Activated CD4-positive, alpha-beta T cell treated with anti-CD3 and anti-CD28 coated beads, Interleukin-2, amount 50 U/mL, for 24 hours (primary cell): ENCODE measurements around the gene CDH23.

Experiments used
- DNase-seq, 2 donors: peaks; one replicate each; pipeline ENCODE4 v3.0.0-alpha.2; 2020; ENCODE audit warnings: low read depth in 1 of 2, low spot score in 1 of 2

CDH23 gene

GRCh38 chr10:71809628-71810027 is 412.9 kb downstream of the CDH23 start:
- DNase-seq: no peak

GRCh38 chr10:71810048-71810750 is 413.5 kb downstream of the CDH23 start:
- no peak for DNase-seq

- no peak for DNase-seq
Observed at GRCh38 chr10:71811351-71811750, 414.6 kb downstream of the CDH23 start.

GRCh38 chr10:71812016-71812912 is 415.5 kb downstream of the CDH23 start:
- DNase-seq: peak; percentile 73 to 76

- DNase-seq: no peak
Observed at GRCh38 chr10:71812913-71813590, 416.3 kb downstream of the CDH23 start.

GRCh38 chr10:71814922-71815411 is 418.2 kb downstream of the CDH23 start:
- no peak for DNase-seq

GRCh38 chr10:71815515-71816130 is 418.9 kb downstream of the CDH23 start:
- DNase-seq: no peak

- DNase-seq: no peak
Observed at GRCh38 chr10:71816421-71816851, 419.7 kb downstream of the CDH23 start.

- no peak for DNase-seq
Observed at GRCh38 chr10:71816936-71817618, 420.4 kb downstream of the CDH23 start.

GRCh38 chr10:71817831-71818655 is 421.3 kb downstream of the CDH23 start:
- no peak for DNase-seq

GRCh38 chr10:71818674-71819260 is 422.0 kb downstream of the CDH23 start:
- DNase-seq: no peak

- DNase-seq: no peak
Observed at GRCh38 chr10:71819441-71819861, 422.7 kb downstream of the CDH23 start.

GRCh38 chr10:71819985-71820384 is 423.3 kb downstream of the CDH23 start:
- no peak for DNase-seq

- DNase-seq: no peak
Observed at GRCh38 chr10:71820966-71821365, 424.2 kb downstream of the CDH23 start.

- no peak for DNase-seq
Observed at GRCh38 chr10:71821909-71822763, 425.4 kb downstream of the CDH23 start.

- no peak for DNase-seq
Observed at GRCh38 chr10:71823356-71823755, 426.6 kb downstream of the CDH23 start.

GRCh38 chr10:71824333-71824732 is 427.6 kb downstream of the CDH23 start:
- no peak for DNase-seq

- DNase-seq: no peak
Observed at GRCh38 chr10:71825217-71825616, 428.5 kb downstream of the CDH23 start.
